GM23338 (cell line): Measurements from ENCODE around the gene LEKR1. TPM values are rescaled to one million over a fixed set of nuclear protein-coding genes. Genes with fewer than 3 reads are reported as not detected.

Experiments
- ATAC-seq: fragments of 200-7000 bp; cut with Tn5 transposase; 3 replicates; pipeline ENCODE4 v1.9.1; 2020
- DNase-seq: peaks from one replicate; pipeline ENCODE4 v3.0.0-alpha.2; 2015; ENCODE audit warnings: low spot score
- H2AFZ ChIP-seq: fragments of 200-600 bp; sonication (generic); 2 replicates; pipeline ENCODE4 v1.8.0; 2016; ENCODE audit warnings: antibody characterized with exemption, mild to moderate bottlenecking, moderate library complexity
- H3F3A ChIP-seq: fragments of 200-600 bp; sonication (generic); replicated peaks from 2 replicates; pipeline ENCODE4 v1.8.0; 2017; ENCODE audit warnings: antibody characterized with exemption, mixed run types, low read depth
- H3K27ac ChIP-seq: fragments of 200-600 bp; sonication (generic); 2 replicates; pipeline ENCODE4 v1.6.1; 2016; ENCODE audit warnings: low read depth
- H3K27me3 ChIP-seq: fragments of 200-600 bp; sonication (generic); 2 replicates; pipeline ENCODE4 v1.8.0; 2016; ENCODE audit warnings: mild to moderate bottlenecking, mixed run types, moderate library complexity; ENCODE audit not compliant: insufficient read depth
- H3K36me3 ChIP-seq: fragments of 200-600 bp; sonication (generic); 2 replicates; pipeline ENCODE4 v1.8.0; 2016; ENCODE audit warnings: mild to moderate bottlenecking; ENCODE audit not compliant: insufficient read depth
- H3K4me1 ChIP-seq: fragments of 200-600 bp; sonication (generic); 2 replicates; pipeline ENCODE4 v1.8.0; 2016; ENCODE audit warnings: mild to moderate bottlenecking, moderate library complexity; ENCODE audit not compliant: insufficient read depth
- H3K4me2 ChIP-seq: fragments of 200-600 bp; sonication (generic); 2 replicates; pipeline ENCODE4 v1.7.1; 2017; ENCODE audit warnings: mixed run types
- H3K4me3 ChIP-seq: fragments of 200-600 bp; sonication (generic); 2 replicates; pipeline ENCODE4 v1.6.1; 2016; ENCODE audit warnings: mixed run types
- H3K79me2 ChIP-seq: fragments of 200-600 bp; sonication (generic); replicated peaks from 2 replicates; pipeline ENCODE4 v1.8.0; 2017; ENCODE audit warnings: mild to moderate bottlenecking; ENCODE audit not compliant: insufficient read depth
- H3K9me2 ChIP-seq: fragments of 200-600 bp; sonication (generic); 2 replicates; pipeline ENCODE4 v1.8.0; 2017; ENCODE audit not compliant: insufficient read depth
- H4K20me1 ChIP-seq: fragments of 200-600 bp; sonication (generic); replicated peaks from 2 replicates; pipeline ENCODE4 v1.8.0; 2017; ENCODE audit warnings: mild to moderate bottlenecking; ENCODE audit not compliant: insufficient read depth
- H3K27ac Mint-ChIP-seq: 2 replicates; pipeline ENCODE4 v1.8.0; 2020; ENCODE audit warnings: inconsistent platforms, mild to moderate bottlenecking, moderate library complexity, mixed read lengths
- H3K27me3 Mint-ChIP-seq: 3 replicates; pipeline ENCODE4 v1.8.0; 2022; ENCODE audit warnings: low read depth, mild to moderate bottlenecking, moderate library complexity, mixed read lengths, inconsistent platforms; ENCODE audit not compliant: insufficient read depth, poor library complexity
- H3K36me3 Mint-ChIP-seq: 3 replicates; pipeline ENCODE4 v1.8.0; 2021; ENCODE audit warnings: low read depth, mild to moderate bottlenecking, inconsistent platforms, moderate library complexity, mixed read lengths
- H3K4me1 Mint-ChIP-seq: 3 replicates; pipeline ENCODE4 v1.8.0; 2020; ENCODE audit warnings: mild to moderate bottlenecking, inconsistent platforms, mixed read lengths
- H3K4me3 Mint-ChIP-seq: 3 replicates; pipeline ENCODE4 v1.8.0; 2021; ENCODE audit warnings: moderate library complexity, mild to moderate bottlenecking, inconsistent platforms, mixed read lengths
- H3K9me3 Mint-ChIP-seq: 3 replicates; pipeline ENCODE4 v1.8.0; 2020; ENCODE audit warnings: moderate library complexity, mild to moderate bottlenecking, inconsistent platforms, mixed read lengths
- CTCF ChIP-seq, 2 experiments: fragments of 200-600 bp in 1 of 2; sonication (generic) in 1 of 2; conservative IDR thresholded peaks; 2 replicates each; pipeline versions ENCODE4 v1.5.1 to v1.6.1; 2016 to 2017; ENCODE audit warnings: antibody characterized with exemption in 2 of 2, low read depth in 2 of 2, mild to moderate bottlenecking in 2 of 2, moderate library complexity in 1 of 2
- EZH2 ChIP-seq: fragments of 200-600 bp; sonication (generic); IDR thresholded peaks from one replicate; pipeline ENCODE4 v1.8.0; 2017; ENCODE audit warnings: antibody characterized with exemption, mild to moderate bottlenecking, low read depth; ENCODE audit not compliant: unreplicated experiment
- EZH2phosphoT487 ChIP-seq: fragments of 200-600 bp; sonication (generic); IDR thresholded peaks from one replicate; pipeline ENCODE4 v1.8.1; 2018; ENCODE audit warnings: antibody characterized with exemption; ENCODE audit not compliant: unreplicated experiment
- STAT1 ChIP-seq: IDR thresholded peaks from one replicate; pipeline ENCODE4 v1.6.1; 2016; ENCODE audit warnings: antibody characterized with exemption; ENCODE audit not compliant: unreplicated experiment
- ZNF114 ChIP-seq: fragments of 250-450 bp; sonication (Bioruptor Pico); IDR thresholded peaks from 2 replicates; pipeline ENCODE4 v1.5.0; 2020; ENCODE audit warnings: mild to moderate bottlenecking, moderate library complexity
- ZNF462 ChIP-seq: fragments of 250-450 bp; sonication (Bioruptor Pico); IDR thresholded peaks from 2 replicates; pipeline ENCODE4 v1.5.0; 2020; ENCODE audit warnings: mild to moderate bottlenecking, moderate library complexity
- polyA plus RNA-seq: library from polyadenylated mRNA; unstranded; fragments of >200 nt; fragmentation: Nextera tagmentation; extraction: Ambion mirVana; gene quantifications from 2 replicates; pipeline ENCODE4 v1.2.1, GENCODE V29; 2016
- total RNA-seq: library from RNA; depleted of rRNA; stranded (reverse); fragments of >200 nt; shearing (Covaris generic); gene quantifications from 2 replicates; pipeline ENCODE4 v1.2.3, GENCODE V29; 2014

Gene LEKR1
- total and polyA plus RNA-seq, 2 experiments from 2014 or later: not detected

GRCh38 chr3:157075693-157076420 lies 249.7 kb downstream of the LEKR1 start:
- H3K4me1 ChIP-seq: peaks cover 3% of the 10 kb centered on the region; the same call in 1 of the 2 replicates
- Mint-ChIP-seq H3K4me3 (no peak overlapping the region), H3K36me3 (no peaks in the 10 kb centered on the region), H3K27ac (no peak overlapping the region), H3K4me1 (peaks cover 12% of the 10 kb centered on the region; the same call in 2 of the 3 replicates), H3K9me3 (peaks cover 2% of the 10 kb centered on the region; the same call in 1 of the 3 replicates), H3K27me3 (no peaks in the 10 kb centered on the region)
- ATAC-seq (no peak), DNase-seq (no peak)
- H3K27me3 ChIP-seq: no peaks in the 10 kb centered on the region
- H2AFZ ChIP-seq: peak overlapping the region; percentile 43; the same call in 1 of the 2 replicates
- H3K79me2 ChIP-seq: no peaks in the 10 kb centered on the region
- no peak overlapping the region for H3K27ac ChIP-seq
- no peak overlapping the region for H3K4me3 ChIP-seq
- no peak for TF ChIP-seq STAT1
- no peaks in the 10 kb centered on the region for H3F3A ChIP-seq
- H3K36me3 ChIP-seq: no peaks in the 10 kb centered on the region
- no peaks in the 10 kb centered on the region for H3K9me2 ChIP-seq
- no peaks in the 10 kb centered on the region for H4K20me1 ChIP-seq
- H3K4me2 ChIP-seq: no peak overlapping the region

GRCh38 chr3:157077565-157077991 lies 251.4 kb downstream of the LEKR1 start:
- Mint-ChIP-seq H3K27ac (no peak overlapping the region), H3K36me3 (no peaks in the 10 kb centered on the region), H3K9me3 (no peaks in the 10 kb centered on the region), H3K27me3 (peaks cover 2% of the 10 kb centered on the region), H3K4me1 (peaks cover 23% of the 10 kb centered on the region; the same call in 2 of the 3 replicates), H3K4me3 (no peak overlapping the region)
- Histone ChIP-seq H3K9me2 (no peaks in the 10 kb centered on the region), H4K20me1 (no peaks in the 10 kb centered on the region), H2AFZ (no peak overlapping the region; the same call in 1 of the 2 replicates), H3K4me3 (no peak overlapping the region), H3F3A (no peaks in the 10 kb centered on the region), H3K27me3 (no peaks in the 10 kb centered on the region), H3K4me2 (no peak overlapping the region), H3K36me3 (no peaks in the 10 kb centered on the region), H3K27ac (no peak overlapping the region), H3K79me2 (no peaks in the 10 kb centered on the region), H3K4me1 (peaks cover 3% of the 10 kb centered on the region; the same call in 1 of the 2 replicates)
- DNase-seq: peak; percentile 15
- ATAC-seq: peak; percentile 11; the same call in 2 of the 3 replicates
- TF ChIP-seq ZNF114 (CRISPR knock-in tag) (no peak), EZH2 (no peak), CTCF (conservative IDR thresholded peaks at IDR 0.05; ENCODE audit: low read depth in 2 of 2) (peak in 1 of 2 experiments; percentile 22; a peak in 2 of 4 replicates), ZNF462 (CRISPR knock-in tag) (no peak), EZH2phosphoT487 (no peak), STAT1 (no peak)
